Right renal pelvis (tissue), 4 donors: ENCODE results near the gene USP6. TPM values are rescaled to one million over a fixed set of nuclear protein-coding genes. Genes with fewer than 3 reads are reported as not detected.
"Not testable (repeated sequence)": the region's sequence is repeated elsewhere in the genome, so short reads cannot be mapped to it uniquely, and the experiment has no call there.

Experiments
- DNase-seq, 4 donors: peaks; one replicate each; pipeline ENCODE4 v3.0.0-alpha.2; 2013; ENCODE audit warnings: low read depth in 4 of 4, low spot score in 3 of 4, missing footprints in 1 of 4
- polyA plus RNA-seq, 4 donors: library from polyadenylated mRNA; unstranded; fragments of 120-200 nt; gene quantifications; one replicate each; pipeline ENCODE4 v1.2.1, GENCODE V29; 2013; ENCODE audit not compliant: insufficient read length in 4 of 4

Gene USP6
- 1 to 10 TPM; 3.2 to 8.4 (median 4.0) TPM for polyA plus RNA-seq

DNA sequence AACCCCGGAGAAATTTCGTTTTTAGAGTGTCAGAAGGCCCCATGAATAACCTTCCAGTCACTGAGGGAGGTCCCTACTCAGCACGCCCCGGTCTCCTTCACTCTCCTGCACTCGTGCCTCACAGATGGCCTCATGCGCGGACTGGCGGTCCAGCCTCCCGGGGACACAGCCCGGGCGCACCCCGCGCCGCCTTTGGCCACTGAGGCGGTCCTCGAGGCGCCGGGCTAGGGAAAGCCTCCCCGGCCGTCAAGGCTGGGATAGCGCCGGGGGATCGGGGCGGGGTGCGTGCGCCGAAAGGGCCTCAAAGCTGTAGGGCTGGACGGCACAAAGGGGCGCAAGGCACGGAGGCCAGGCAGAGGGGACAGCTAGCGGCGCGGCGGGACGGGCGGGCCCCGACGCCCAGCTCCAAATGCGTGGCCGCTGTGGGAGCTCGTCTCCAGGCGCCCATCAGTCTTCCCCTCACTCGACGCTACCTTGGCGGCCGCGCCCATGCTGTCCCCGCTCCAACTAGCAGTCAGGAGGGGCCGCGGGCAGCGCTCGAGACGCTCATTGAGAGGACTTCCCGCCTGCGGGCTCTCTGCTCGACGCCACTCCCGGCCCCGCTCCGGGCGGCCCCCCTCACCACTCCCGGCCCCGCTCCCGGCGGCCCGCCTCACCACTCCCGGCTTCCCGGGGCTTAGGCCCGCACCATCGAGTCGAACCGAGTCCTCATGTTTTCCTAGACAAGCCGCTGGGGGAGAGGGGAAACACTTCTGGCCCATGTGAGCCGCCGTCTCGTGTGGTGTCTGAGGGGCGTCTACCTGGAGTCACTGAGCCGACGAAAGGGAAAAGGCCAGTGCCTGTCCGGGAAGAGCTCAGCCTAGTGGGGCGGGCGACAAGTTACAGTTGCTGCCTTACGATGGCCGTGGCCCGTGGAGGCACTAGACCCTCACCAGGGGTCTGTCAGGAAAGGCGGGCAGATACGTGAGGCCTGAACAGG, at the start of gene USP6:
Gene USP6, plus strand, starts transcription at position 360 of the 979 bp plus-strand sequence. CDS start 14,336 bp downstream, outside the sequence.
- DNase-seq = peak in 1 of 4 donors; percentile 63

DNA sequence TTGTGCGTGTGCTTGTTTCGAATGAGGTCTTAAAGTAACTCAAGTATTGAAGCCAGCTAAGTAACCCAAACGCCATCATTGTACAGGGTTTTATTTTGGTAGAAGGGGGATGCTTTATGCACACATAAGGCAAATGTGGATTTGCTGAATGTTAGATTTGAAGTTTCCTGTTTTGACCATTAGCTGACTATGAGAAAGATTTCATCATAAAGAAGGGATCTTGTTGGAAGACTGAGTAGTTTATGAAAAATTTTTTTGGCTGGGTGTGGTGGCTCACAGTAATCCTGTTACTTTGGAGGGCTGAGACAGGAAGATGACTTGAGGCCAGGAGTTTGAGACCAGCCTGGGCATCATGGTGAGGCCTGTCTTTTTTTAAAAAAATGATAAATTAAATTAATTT, 47.6 kb upstream of the USP6 start:
- no peak for DNase-seq

DNA sequence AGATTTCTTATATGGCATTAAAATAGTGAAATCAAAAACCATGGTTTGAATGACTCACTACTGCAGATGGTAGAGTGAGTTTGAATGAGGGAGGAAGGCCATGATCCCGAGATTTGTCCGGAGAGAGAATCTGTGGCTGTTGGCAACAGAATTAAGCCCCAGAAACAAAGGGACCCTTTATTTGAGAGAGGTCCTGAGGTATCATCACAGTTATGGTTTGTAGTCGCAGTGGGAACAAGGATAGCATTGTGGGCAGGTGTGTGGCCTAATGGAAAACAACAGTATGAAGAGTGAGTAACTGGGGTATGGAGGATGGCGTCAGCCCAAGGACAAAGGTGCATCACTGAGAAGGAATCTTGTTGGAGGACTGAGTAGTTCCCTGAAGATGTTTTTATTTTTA, 46.1 kb upstream of the USP6 start:
- DNase-seq = no peak

DNA sequence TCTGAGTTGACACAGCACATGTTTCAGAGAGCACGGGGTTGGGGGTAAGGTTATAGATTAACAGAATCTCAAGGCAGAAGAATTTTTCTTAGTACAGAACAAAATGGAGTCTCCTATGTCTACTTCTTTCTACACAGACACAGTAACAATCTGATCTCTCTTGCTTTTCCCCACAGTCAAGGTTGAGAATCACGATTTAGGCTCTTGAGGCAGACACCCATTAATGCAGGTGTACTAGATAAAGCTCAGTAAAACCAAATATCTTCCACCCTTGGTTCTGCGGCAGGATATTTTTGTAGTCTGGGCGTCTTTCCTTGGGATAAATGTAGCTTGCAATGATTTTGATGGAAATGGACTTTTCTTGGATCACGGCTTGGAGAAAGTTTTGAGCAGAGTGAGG, 40.4 kb upstream of the USP6 start:
- DNase-seq = not testable (repeated sequence)

DNA sequence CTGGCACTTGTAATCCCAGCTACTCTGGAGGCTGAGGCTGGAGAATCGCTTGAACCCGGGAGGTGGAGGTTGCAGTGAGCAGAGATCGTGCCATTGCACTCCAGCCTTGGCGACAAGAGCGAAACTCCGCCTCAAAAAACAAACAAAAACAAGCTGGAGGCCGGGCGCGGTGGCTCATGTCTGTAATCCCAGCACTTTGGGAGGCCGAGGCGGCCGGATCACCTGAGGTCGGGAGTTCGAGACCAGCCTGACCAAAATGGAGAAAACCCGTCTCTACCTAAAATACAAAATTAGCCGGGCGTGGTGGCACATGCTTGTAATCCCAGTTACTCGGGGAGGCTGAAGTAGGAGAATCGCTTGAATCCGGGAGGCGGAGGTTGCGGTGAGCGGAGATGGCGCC, 38.6 kb upstream of the USP6 start:
- DNase-seq = not testable (repeated sequence)

DNA sequence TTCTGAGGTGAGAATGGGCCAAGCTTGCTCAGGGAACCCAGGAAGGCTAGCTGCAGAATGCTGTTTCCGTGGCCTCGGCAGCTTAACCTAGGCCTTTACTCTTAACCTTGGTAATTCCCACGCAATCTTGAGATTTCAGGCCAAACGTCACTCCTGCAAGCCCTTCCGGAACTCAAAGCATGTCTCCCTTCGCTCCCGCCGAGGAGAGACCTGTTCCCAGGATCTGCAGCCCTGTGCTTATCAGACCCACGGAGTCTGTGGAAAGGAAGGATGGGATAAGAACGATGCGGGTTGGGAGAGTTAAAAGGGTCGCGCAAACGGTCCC, 38.1 kb upstream of the USP6 start:
- no peak for DNase-seq

DNA sequence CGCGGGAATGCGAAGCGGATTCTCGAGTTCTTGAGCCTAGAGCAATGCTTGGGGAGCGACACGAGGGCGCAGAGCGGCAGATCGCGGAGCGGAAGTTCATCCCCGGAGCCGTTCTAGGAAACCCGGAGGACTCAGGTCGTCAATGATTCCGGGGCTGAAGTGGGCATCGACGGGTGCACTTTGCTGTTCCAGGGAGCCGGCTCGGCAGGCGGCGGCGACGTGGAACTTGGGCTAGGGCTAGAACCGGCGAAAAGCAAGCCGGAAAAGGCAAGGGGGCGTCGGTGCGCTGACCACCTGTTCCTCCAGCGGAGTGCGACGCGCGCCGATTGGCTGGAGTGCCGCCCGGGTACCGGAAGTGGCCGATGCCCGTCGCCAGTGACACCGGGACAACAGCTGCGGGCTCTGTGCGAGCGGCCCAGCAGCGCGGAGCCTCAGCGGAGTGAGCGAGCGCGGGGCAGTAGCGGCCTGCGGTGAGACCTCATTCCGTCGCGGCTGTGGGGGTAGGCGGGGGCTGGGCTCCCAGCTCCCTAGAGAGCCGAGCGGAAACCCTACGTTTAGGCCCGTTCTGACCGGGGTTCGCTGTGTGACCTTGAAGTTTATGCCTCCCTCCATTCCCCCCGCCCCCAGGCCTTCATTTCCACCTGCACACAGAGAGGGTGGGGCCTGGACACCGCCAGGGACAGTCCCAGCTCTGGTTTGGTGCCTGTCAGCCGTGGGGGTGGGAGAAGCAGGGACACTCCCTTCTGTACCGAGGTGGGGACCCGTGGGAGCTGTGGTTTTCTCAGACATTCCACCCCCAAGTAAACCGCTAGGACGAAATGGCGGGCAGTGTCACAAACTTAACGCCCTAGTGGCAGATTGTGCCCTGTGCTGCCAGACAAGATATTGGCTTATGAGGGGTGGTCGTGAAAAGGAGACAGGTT, 37.5 kb upstream of the USP6 start, which contains the start of gene ZFP3:
Gene ZFP3, plus strand, starts transcription at position 362 of the 923 bp plus-strand sequence. CDS start 13,038 bp downstream, outside the sequence.
- peak; percentile 66 to 81 (median 72) for DNase-seq

DNA sequence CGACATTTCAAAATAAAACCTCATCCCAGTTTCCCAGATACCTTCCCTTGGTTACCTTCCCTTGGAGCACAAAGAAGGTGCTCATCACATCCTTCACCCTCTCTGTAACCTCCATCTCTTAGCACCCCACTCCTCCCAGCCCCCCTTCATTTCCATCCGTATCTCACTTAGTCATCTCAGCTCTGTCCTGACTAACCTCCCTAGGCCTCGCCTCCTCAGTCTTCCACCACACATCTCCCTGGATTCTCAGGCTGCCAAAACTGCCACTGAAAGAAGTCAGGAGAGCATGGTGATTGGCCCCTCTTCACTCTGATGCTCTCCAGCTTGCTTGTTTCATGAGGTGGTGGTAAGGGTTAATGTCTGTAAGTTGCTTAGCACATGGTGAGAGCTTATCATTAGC, 35.2 kb upstream of the USP6 start:
- no peak for DNase-seq

DNA sequence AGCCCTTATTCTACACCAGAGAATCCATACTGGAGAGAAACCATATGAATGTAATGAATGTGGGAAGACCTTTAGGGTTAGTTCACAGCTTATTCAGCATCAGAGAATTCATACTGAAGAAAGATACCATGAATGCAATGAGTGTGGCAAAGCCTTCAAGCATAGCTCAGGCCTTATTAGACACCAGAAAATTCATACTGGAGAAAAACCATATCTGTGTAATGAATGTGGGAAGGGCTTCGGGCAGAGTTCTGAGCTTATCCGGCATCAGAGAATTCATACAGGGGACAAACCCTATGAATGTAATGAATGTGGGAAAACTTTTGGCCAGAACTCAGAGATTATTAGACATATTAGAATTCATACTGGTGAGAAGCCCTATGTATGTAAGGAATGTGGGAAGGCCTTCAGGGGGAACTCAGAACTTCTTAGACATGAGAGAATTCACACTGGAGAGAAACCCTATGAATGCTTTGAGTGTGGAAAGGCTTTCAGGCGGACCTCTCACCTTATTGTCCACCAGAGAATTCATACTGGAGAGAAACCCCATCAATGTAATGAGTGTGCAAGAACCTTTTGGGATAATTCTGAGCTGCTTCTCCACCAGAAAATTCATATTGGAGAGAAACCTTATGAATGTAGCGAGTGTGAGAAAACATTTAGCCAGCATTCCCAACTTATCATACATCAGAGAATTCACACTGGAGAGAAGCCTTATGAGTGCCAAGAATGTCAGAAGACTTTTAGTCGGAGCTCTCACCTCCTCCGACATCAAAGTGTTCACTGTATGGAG, 23.4 kb upstream of the USP6 start:
- DNase-seq = no peak

DNA sequence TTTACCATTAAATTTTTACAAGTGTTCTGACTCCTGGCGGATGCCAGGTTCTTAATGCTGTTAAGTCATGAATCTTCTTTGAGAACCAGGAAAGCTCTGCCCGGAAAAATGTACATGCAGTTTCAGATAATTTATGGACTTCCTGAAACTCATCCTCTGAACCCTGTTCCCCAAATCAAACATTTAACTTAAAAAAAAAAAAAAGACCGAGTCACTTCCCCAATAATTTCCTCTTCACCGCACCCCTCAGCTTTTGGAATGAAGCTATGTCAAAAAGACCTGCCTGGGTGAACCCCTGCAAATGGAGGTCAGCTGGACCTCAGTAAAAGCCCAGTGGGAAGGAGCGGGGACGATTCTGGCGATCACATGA, 19.1 kb upstream of the USP6 start:
- no peak for DNase-seq

DNA sequence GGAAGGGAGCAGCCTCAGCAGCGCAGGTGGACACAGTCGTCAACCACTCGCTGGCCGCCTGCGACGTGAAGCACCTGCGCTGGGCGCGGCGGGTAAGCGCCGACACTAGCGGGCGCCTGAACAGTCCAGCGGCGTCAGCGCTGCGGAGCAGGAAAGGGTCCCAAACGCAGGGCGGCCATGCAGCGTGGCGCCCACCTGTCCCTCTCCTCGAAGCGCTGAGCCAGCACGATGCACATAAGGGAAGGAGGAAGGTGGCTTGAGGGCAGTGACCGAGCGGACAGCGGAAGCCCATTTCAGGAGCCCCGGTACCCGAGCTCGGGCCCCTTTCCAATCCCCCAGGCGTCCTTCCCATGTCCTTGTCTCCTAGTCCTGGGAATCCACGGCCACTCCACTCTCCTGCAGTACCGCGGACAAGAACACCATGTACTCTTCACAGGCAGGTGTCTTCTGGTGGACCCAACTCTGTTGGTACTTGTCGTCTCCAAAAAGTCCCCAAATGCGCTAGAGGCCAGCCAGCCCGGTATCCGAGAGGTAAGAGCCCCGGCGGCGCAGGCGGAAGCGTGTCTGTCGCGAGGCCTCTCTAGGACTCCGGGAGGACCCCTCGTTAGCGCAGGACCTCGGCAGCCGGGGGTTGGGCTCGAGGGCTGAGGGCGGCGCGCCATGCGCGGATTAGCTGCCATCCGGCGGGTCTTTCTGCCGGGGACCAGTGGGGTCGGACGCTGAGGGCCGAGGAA, 18.6 kb upstream of the USP6 start:
- DNase-seq = peak in 2 of 4 donors; percentile 60 to 75

DNA sequence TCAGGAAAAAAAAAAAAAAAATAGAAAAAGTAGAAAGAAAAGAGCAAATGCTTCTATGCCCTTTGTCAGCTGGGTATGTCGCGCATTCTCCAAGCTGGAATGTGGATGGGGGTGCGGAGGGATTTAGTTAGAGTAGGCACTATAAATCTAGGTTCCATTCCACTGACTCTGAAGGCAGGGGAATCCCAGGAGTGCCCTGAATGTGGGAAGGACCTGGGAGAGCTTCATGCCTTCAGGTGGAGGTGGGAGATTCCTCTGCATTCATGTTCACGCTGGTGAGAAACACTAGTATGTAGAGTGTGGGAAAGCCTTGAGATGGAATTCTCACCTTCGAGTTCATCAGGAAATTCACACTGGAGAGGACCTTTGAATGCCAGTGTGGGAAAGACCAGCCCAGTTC, 16.6 kb upstream of the USP6 start:
- DNase-seq = no peak

DNA sequence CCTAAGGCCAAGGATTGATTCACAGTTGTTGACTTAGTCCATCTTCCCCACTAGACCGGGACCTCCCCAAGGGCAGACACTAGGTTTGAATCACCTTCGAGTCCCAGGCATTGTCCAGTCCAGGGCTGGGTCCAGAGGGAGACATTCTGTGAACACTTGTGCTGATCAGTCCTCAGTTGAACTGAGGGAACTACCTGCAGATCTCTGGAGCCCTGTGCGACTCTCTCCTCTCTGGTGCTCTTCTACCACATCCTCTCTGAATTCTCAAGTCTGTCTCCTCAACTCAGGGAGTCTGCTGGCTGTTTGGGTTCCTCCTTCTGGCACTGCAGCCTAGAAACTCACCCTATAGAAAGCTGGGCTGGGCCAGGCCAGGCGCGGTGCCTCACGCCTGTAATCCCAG, 15.0 kb upstream of the USP6 start:
- DNase-seq = no peak

DNA sequence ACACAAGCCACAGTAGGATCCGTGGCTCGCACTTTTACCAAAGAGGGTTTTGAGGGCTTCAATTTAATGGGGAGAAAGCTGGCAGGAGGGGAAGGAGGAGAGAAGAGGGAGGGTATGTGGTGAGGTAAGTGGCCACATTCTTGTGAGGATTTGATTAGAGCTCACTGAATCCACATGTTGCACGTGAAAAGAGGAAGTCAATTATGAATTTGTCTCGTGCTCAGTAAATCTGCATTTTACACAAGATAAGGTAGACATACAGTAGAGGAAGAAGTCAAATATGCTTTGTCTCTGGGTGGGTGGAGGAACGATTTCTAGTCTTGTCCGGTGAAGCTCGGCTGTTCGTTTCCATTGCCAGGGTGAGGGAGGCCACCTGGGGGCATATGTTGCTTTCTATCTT, 5.0 kb upstream of the USP6 start:
- no peak for DNase-seq

DNA sequence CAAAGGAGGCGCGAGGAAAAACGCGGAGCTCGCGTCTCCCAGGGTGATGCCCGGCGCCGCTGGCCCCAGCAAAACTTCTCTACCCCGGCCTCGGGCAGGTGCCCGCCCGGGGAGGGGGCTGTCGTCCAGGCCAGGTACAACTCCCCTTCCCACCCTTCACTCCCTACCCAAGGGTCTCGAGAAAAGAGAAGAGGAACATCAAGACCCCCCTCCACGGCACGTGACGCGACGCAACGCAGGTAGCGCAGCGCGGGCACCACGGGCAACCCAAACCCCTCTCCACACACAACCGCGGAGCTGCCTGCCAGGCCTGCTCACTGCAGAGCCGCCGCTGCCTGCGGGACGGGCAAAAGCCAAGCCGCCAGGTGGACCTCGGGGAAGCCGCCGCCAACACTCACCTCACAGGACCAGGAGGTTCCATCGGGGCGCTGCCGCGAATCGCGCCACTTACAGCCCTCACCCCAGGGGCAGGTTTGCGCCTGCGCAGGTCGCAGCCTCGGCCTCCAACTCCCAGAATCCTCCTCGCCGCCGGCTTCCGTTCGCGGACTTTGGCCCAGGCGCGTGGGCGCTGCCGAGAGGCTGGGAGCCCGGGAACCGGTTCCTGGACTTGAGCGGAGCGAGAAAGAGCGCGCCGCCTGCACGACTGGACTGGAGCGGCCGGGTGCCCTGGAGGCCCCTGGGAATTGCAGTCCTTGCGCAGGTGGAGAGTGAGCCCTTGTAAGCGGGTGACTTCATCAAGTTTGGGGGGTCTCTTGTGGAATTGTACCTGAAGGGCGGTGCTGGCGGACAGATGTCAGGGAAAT, 4.2 kb upstream of the USP6 start, which contains the start of gene ZNF232:
Gene ZNF232, minus strand, starts transcription at position 477 of the 803 bp plus-strand sequence. Its CDS starts 56 bp downstream, at position 421.
- peak; percentile 88 to 93 (median 90) for DNase-seq

DNA sequence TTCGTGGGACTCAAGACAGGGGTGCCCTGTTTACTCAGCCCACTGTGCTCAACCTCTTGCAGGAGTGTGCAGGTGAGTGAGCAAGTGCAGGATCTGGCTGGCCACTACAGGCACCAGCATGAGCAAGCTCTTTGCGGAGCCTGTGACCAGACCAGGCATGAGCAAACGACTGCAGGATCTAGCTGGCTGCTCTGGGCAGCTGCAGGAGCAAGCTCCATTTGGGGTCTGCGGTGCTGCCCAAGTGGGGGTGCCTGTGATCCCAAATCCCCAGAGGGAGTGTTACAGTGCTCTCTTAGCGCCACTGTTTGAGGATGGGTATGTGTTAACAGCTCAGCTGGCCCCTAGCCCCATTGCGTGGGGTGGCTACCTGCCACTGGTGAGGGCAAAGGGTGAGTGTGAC, 2.4 kb downstream of the USP6 start:
- no peak for DNase-seq

DNA sequence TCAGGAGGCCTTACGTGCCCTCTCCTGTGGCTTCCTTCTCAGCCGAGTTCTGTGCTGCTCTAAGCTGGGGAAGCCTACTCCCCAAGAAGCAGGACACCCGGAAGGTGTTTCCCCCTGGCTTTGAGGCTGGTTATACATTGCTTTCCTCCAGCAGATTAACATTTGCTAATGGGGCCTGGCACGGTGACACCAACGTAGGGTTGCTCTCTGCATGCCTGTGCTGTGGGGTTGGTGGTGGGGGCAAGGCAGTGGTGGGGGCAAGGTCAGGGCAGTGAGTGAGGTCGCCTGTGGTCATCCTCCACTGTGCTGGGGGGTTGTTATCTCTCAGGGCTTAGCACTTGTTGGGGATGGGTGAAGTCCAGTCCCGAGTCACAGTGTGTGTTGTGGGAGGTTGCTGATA, 4.2 kb downstream of the USP6 start:
- no peak for DNase-seq

DNA sequence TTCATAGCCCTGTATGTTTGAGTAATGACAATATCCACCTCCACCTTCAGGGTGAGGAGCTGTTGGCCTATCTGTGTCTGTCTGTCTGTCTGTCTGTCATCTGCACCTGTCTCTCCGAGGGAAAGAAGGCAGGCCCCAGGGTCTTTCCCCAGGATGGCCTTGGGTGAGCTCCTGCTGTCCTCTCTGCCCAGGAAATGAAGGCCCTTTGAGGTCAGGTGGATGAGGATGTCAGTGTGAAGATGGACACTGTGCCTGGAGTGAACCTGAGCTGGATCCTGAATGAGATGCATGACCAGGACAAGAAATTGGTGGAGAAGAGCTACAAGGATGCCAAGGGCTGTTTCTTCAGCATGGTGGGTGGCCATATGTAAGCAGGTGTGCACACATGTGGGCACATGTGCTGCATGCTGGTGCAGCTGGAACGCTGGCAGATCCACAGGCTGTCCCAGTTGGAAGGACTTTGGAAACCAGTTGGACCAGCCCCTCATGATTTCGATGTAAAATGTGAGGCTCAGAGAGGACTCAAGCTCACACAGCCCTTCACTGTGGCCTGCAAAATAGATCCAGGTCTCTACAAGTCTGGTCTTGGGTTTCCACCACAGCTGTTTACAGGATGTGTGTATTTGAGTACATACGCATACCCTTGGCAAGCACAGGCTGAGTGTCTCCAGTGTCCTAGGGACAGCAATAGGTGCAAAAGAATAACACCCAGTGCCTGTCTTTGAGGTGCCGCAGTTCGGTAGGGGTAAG, 4.8 kb downstream of the USP6 start:
- DNase-seq = not testable (repeated sequence)
